Measurements from ENCODE around the gene ENOX1. TPM values are rescaled to one million over a fixed set of nuclear protein-coding genes. Genes with fewer than 3 reads are reported as not detected.

The ENOX1 gene
- polyA plus RNA-seq, 3 donors: 0.04 TPM; not detected in 2

DNA sequence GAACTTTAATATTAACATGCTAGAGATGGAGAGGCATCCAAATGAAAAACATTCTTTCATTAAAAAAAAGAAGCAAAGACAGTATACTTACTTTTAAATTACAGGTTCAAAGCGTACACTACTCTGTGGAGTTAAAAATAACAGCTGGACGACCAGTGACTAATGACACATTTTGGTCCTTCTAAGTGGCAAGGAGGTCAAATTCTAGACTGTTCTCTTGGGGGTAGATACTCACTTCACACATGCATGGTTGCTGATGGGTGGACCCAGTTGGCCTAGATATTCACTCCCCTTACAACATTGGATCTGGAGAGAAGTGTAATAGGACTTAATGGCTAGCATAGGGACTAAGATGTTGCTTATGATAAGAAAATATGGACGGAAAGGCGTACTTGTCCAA lies 461.1 kb downstream of the ENOX1 start:
- intact Hi-C loops (cut with micrococcal nuclease): no loop called here
- H3K9ac ChIP-seq (ENCODE audit: insufficient read depth, low read length, poor library complexity, severe bottlenecking): no peak overlapping the region
- H3K4me3 Mint-ChIP-seq: no peak overlapping the region
- TF ChIP-seq, protein P1, sequence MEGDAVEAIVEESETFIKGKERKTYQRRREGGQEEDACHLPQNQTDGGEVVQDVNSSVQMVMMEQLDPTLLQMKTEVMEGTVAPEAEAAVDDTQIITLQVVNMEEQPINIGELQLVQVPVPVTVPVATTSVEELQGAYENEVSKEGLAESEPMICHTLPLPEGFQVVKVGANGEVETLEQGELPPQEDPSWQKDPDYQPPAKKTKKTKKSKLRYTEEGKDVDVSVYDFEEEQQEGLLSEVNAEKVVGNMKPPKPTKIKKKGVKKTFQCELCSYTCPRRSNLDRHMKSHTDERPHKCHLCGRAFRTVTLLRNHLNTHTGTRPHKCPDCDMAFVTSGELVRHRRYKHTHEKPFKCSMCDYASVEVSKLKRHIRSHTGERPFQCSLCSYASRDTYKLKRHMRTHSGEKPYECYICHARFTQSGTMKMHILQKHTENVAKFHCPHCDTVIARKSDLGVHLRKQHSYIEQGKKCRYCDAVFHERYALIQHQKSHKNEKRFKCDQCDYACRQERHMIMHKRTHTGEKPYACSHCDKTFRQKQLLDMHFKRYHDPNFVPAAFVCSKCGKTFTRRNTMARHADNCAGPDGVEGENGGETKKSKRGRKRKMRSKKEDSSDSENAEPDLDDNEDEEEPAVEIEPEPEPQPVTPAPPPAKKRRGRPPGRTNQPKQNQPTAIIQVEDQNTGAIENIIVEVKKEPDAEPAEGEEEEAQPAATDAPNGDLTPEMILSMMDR (IDR thresholded peaks at IDR 0.05): no peak
- H3K27ac ChIP-seq (ENCODE audit: low read depth in 1 of 2, low read length in 2 of 2): no peak overlapping the region
- H4K20me1 ChIP-seq (ENCODE audit: insufficient read depth, low read length): no peaks in the 10 kb centered on the region
- no peaks in the 10 kb centered on the region for H3K36me3 Mint-ChIP-seq
- no peak for DNase-seq
- H3K9me3 ChIP-seq (replicated peaks in 1 of 2; ENCODE audit: control insufficient read depth in 1 of 2, insufficient read depth in 1 of 2, low read length in 2 of 2): no peaks in the 10 kb centered on the region
- H3K27me3 Mint-ChIP-seq (ENCODE audit: low read depth in 3 of 3): peaks cover 0 to 2% (median 0%) of the 10 kb centered on the region in 3 donors
- H3K27ac Mint-ChIP-seq: no peak overlapping the region
- H3K4me3 ChIP-seq (replicated peaks in 1 of 3; ENCODE audit: low read depth in 2 of 3, low read length in 3 of 3): no peak overlapping the region
- no CpG with 5 or more reads among the region's 4 CpGs for WGBS (ENCODE audit: insufficient coverage)
- no peaks in the 10 kb centered on the region for H3K79me2 ChIP-seq (ENCODE audit: insufficient read depth, low read length)
- no peaks in the 10 kb centered on the region for H3K9me3 Mint-ChIP-seq
- H2AFZ ChIP-seq (ENCODE audit: insufficient read depth, low read depth, low read length, poor library complexity, severe bottlenecking): no peak overlapping the region
- no peaks in the 10 kb centered on the region for H3K36me3 ChIP-seq (replicated peaks in 1 of 2; ENCODE audit: control insufficient read depth in 1 of 2, insufficient read depth in 2 of 2, low read length in 2 of 2)
- no peaks in the 10 kb centered on the region for H3K4me1 Mint-ChIP-seq
- no peaks in the 10 kb centered on the region for H3K4me1 ChIP-seq (ENCODE audit: control insufficient read depth in 1 of 2, insufficient read depth in 2 of 2, low read length in 2 of 2)
- H3K27me3 ChIP-seq (ENCODE audit: control insufficient read depth in 2 of 2, insufficient read depth in 2 of 2, low read length in 2 of 2): no peaks in the 10 kb centered on the region
- no peak overlapping the region for H3K4me2 ChIP-seq (replicated peaks; ENCODE audit: extremely low read depth, low read length, poor library complexity, severe bottlenecking)

DNA sequence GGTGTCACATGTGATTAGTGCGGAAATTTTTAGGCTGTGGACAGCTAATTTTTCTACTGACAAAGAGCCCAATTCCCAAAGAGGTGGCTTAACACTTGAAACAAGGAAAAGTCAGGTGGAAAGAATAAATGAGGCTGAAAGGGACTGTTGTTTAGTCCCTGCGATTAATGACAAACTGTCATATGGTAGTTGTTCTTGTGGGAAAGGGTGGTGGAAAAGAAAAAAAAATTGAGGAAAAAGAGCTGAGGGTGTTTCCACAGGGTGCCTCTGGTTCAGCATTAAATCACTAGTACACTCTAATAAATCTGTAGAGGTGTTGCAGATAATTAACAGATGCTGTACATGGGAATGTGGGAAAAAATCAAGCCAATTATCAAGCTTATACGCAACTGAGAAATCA lies 462.6 kb downstream of the ENOX1 start:
- Histone ChIP-seq H3K4me3 (replicated peaks in 1 of 3; ENCODE audit: low read depth in 2 of 3, low read length in 3 of 3) (no peak overlapping the region), H3K4me1 (ENCODE audit: control insufficient read depth in 1 of 2, insufficient read depth in 2 of 2, low read length in 2 of 2) (no peaks in the 10 kb centered on the region), H3K4me2 (replicated peaks; ENCODE audit: extremely low read depth, low read length, poor library complexity, severe bottlenecking) (no peak overlapping the region), H3K27ac (ENCODE audit: low read depth in 1 of 2, low read length in 2 of 2) (no peak overlapping the region), H4K20me1 (ENCODE audit: insufficient read depth, low read length) (no peaks in the 10 kb centered on the region), H3K27me3 (ENCODE audit: control insufficient read depth in 2 of 2, insufficient read depth in 2 of 2, low read length in 2 of 2) (no peaks in the 10 kb centered on the region), H3K9me3 (replicated peaks in 1 of 2; ENCODE audit: control insufficient read depth in 1 of 2, insufficient read depth in 1 of 2, low read length in 2 of 2) (no peaks in the 10 kb centered on the region), H3K79me2 (ENCODE audit: insufficient read depth, low read length) (no peaks in the 10 kb centered on the region), H3K9ac (ENCODE audit: insufficient read depth, low read length, poor library complexity, severe bottlenecking) (no peak overlapping the region), H2AFZ (ENCODE audit: insufficient read depth, low read depth, low read length, poor library complexity, severe bottlenecking) (no peak overlapping the region), H3K36me3 (replicated peaks in 1 of 2; ENCODE audit: control insufficient read depth in 1 of 2, insufficient read depth in 2 of 2, low read length in 2 of 2) (no peaks in the 10 kb centered on the region)
- no peaks in the 10 kb centered on the region for H3K9me3 Mint-ChIP-seq
- intact Hi-C loops (cut with micrococcal nuclease): no loop called here
- no peak overlapping the region for H3K27ac Mint-ChIP-seq
- no CpG with 5 or more reads among the region's 3 CpGs for WGBS (ENCODE audit: insufficient coverage)
- TF ChIP-seq, protein P1 (IDR thresholded peaks at IDR 0.05): no peak
- no peaks in the 10 kb centered on the region for H3K36me3 Mint-ChIP-seq
- no peak for DNase-seq
- no peak overlapping the region for H3K4me3 Mint-ChIP-seq
- no peaks in the 10 kb centered on the region for H3K4me1 Mint-ChIP-seq
- peaks cover 0 to 2% (median 0%) of the 10 kb centered on the region in 3 donors for H3K27me3 Mint-ChIP-seq (ENCODE audit: low read depth in 3 of 3)
